GM18505 (cell line): ENCODE data around the gene GALNS.

Experiments
- ATAC-seq: cut with Tn5 transposase; IDR thresholded peaks from one replicate; pipeline ENCODE4 v1.9.1; 2021; ENCODE audit not compliant: unreplicated experiment
- POLR2A ChIP-seq: IDR thresholded peaks from 4 replicates; pipeline ENCODE4 v1.6.1; 2011; ENCODE audit warnings: borderline replicate concordance; ENCODE audit not compliant: insufficient read depth, insufficient read length; ENCODE audit errors: extremely low read depth

Gene GALNS

GRCh38 chr16:88816736-88817535 is 39.8 kb downstream of the GALNS start:
- no peak for TF ChIP-seq POLR2A
- no peak for ATAC-seq

DNA sequence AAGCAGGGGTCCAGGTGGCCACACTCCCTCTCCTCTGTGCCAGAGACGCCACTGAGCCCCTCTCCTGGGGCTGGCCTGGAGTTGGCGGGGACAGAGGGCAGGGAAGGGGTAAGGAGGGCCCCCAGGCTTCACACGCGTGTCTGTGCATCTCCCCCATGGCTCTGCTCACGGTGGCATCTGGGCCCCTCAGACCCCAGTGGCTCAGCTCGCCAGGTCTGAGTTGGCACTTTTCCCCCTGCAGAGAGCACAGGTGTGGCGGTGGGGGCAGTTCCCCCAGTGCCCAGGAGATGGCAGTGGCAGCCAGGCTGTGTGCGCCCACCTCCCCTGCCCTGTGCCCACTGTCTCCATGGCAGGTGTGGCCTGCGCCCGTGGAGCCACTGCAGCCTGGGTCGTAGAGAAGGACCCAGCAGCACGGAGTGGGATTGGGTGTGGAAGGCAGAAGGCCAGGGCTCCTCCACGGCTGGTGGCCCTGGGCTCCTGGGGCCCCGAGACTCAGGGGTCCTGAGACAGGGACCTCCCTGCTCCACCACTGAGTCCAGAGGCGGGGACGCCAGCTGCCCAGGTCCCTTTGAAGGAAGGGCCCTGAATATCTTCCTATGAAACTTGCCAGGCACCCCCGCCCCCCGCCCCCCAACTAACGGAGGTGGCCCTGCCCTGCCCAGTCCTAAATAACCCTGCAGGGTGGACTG is 40.7 kb downstream of the GALNS start:
- TF ChIP-seq POLR2A = no peak
- no peak for ATAC-seq

GRCh38 chr16:88815227-88815626 is 41.5 kb downstream of the GALNS start:
- no peak for TF ChIP-seq POLR2A
- no peak for ATAC-seq

DNA sequence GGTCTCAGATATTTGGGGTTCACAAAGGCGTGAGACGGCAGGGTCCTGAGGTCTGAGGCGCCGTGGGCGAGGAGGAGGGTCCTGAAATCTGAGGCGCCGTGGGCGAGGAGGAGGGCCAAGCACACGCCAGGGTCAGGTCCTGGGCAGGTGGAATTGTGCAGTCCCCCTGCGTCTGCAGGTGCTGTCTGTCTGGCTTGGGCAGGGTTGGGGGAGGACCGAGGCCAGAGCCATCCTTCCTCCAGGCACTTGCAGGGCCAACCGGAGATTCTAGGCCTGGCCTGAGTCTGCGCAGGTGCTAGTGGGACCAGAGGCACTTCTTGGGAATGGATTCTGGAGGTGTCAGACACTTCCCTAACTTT is 42.6 kb downstream of the GALNS start:
- TF ChIP-seq POLR2A = no peak

DNA sequence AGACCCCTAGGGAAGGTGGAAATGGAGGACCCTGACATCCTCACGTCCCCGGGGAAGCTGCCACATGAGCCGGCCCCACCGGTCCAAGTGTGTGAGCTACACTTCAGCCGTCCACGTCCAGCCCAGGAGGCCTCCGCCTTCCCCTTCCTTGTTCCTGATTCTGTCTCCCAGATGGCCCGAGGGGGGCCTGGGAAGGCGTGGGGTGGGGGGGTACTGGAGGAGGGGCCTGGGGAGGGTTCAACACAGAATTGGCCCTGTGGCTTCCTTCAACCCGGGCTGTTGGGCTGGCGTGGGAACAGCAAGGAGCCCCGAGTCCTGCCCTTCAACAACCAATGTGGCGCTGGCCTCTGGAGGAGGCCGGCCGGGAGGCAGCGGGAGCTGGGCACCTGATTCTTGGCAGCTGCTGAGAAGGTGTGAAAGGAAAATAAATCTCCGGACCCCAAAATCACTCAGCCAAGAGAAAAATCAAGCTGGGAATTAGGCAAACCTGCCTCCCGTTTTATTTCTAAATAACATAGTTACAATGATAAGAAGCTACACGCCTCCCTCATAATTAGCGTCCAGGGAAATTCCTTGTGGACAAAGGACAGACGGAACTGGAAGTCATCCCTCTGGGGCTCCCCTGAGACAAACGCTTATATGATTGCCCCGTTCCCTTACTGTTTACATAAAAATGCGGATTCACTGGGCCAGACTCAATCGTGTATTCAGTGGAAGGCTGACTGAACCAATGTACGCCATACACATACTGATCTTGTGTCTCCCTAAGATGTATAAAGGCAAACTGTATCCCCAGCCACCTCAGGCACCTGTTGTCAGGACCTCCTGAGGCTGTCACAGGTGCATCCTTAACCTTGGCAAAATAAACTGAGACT is 43.2 kb downstream of the GALNS start:
- ATAC-seq = no peak
- no peak for TF ChIP-seq POLR2A

More for the DNA sequence above, 42.6 kb downstream of the GALNS start:
- no peak for ATAC-seq

- no peak for ATAC-seq
- TF ChIP-seq POLR2A = no peak
Observed at GRCh38 chr16:88812513-88813268, 44.1 kb downstream of the GALNS start.

- ATAC-seq = peak; percentile 71
- TF ChIP-seq POLR2A = peak; percentile 94
Observed at GRCh38 chr16:88811769-88812512, 44.8 kb downstream of the GALNS start, which contains the start of gene APRT. APRT (minus strand) TSS chr16:88811928; CDS start chr16:88811899, 29 bp downstream.

GRCh38 chr16:88810912-88811768 is 45.6 kb downstream of the GALNS start:
- TF ChIP-seq POLR2A = peak; percentile 90
- peak; percentile 49 for ATAC-seq

GRCh38 chr16:88810166-88810911 is 46.4 kb downstream of the GALNS start:
- no peak for ATAC-seq
- peak; percentile 8 for TF ChIP-seq POLR2A

GRCh38 chr16:88809676-88810165 is 47.0 kb downstream of the GALNS start:
- no peak for ATAC-seq
- TF ChIP-seq POLR2A = peak; percentile 28

GRCh38 chr16:88809068-88809675 is 47.6 kb downstream of the GALNS start:
- no peak for ATAC-seq
- no peak for TF ChIP-seq POLR2A
